BLaER1 treated with 17β-estradiol and CSF1 and Interleukin-3, amounts not matched to agents 10 nM and 100 nM (cell line): ENCODE data around the gene WDPCP.
A peak's percentile ranks its signal among the peaks of the same experiment; 100 is the strongest.

Source experiments
- H3K27ac ChIP-seq, 11 experiments: shearing (Covaris generic); formaldehyde crosslinking; 2 replicates each; pipeline ENCODE4 v1.8.1; 2022
- H3K27me3 ChIP-seq, 11 experiments: shearing (Covaris generic); formaldehyde crosslinking; 2 replicates each; pipeline ENCODE4 v1.8.1; 2022
- H3K36me3 ChIP-seq, 11 experiments: shearing (Covaris generic); formaldehyde crosslinking; 2 replicates each; pipeline ENCODE4 v1.8.1; 2022
- H3K4me1 ChIP-seq, 10 experiments: shearing (Covaris generic); formaldehyde crosslinking; 2 replicates each; pipeline ENCODE4 v1.8.1; 2022
- H3K4me2 ChIP-seq, 11 experiments: shearing (Covaris generic); formaldehyde crosslinking; 2 replicates each; pipeline ENCODE4 v1.8.1; 2022
- H3K4me3 ChIP-seq, 10 experiments: shearing (Covaris generic); formaldehyde crosslinking; 2 replicates each; pipeline ENCODE4 v1.8.1; 2022
- H3K9ac ChIP-seq, 11 experiments: shearing (Covaris generic); formaldehyde crosslinking; 2 replicates each; pipeline ENCODE4 v1.8.1; 2022
- H3K9me3 ChIP-seq, 11 experiments: shearing (Covaris generic); formaldehyde crosslinking; replicated peaks in 1 of 11; 2 replicates each; pipeline ENCODE4 v1.8.1; 2022
- H4K20me1 ChIP-seq, 11 experiments: shearing (Covaris generic); formaldehyde crosslinking; 2 replicates each; pipeline ENCODE4 v1.8.1; 2022
- Cebpa-rat ChIP-seq, 11 experiments: shearing (Covaris generic); IDR thresholded peaks; 2 replicates each; pipeline ENCODE4 v1.8.1; 2022

WDPCP gene

GRCh38 chr2:63465633-63466032 is 122.6 kb downstream of the WDPCP start:
- H3K36me3 ChIP-seq: peaks cover 0 to 41% (median 14%) of the 10 kb centered on the region in 11 experiments; a peak in 12 of 22 replicates
- H3K4me2 ChIP-seq: no peak overlapping the region
- no peaks in the 10 kb centered on the region for H3K27me3 ChIP-seq
- no peak overlapping the region for H3K9ac ChIP-seq
- H3K4me1 ChIP-seq: peaks cover 0 to 11% (median 0%) of the 10 kb centered on the region in 10 experiments; a peak in 6 of 20 replicates
- peaks cover 9 to 43% (median 21%) of the 10 kb centered on the region in 11 experiments; a peak in 20 of 22 replicates for H3K9me3 ChIP-seq
- H4K20me1 ChIP-seq: no peaks in the 10 kb centered on the region
- H3K27ac ChIP-seq: no peak overlapping the region
- no peak overlapping the region for H3K4me3 ChIP-seq
- TF ChIP-seq Cebpa-rat (IDR thresholded peaks at IDR 0.05): no peak

GRCh38 chr2:63463142-63463541 is 125.1 kb downstream of the WDPCP start:
- no peak overlapping the region for H3K27ac ChIP-seq
- TF ChIP-seq Cebpa-rat (IDR thresholded peaks at IDR 0.05): no peak
- no peak overlapping the region for H3K4me3 ChIP-seq
- peaks cover 0 to 11% (median 0%) of the 10 kb centered on the region in 10 experiments; a peak in 6 of 20 replicates for H3K4me1 ChIP-seq
- H3K36me3 ChIP-seq: peaks cover 0 to 45% (median 16%) of the 10 kb centered on the region in 11 experiments; a peak in 12 of 22 replicates
- peaks cover 13 to 44% (median 19%) of the 10 kb centered on the region in 11 experiments; a peak in 20 of 22 replicates for H3K9me3 ChIP-seq
- no peaks in the 10 kb centered on the region for H3K27me3 ChIP-seq
- no peak overlapping the region for H3K9ac ChIP-seq
- peak overlapping the region in 2 of 11 experiments; percentile 10 to 17; a peak in 3 of 22 replicates for H3K4me2 ChIP-seq
- H4K20me1 ChIP-seq: no peaks in the 10 kb centered on the region

- no peak overlapping the region for H3K4me2 ChIP-seq
- H3K9ac ChIP-seq: no peak overlapping the region
- no peaks in the 10 kb centered on the region for H3K27me3 ChIP-seq
- TF ChIP-seq Cebpa-rat (IDR thresholded peaks at IDR 0.05): no peak
- no peaks in the 10 kb centered on the region; a peak in 1 of 22 replicates for H4K20me1 ChIP-seq
- H3K27ac ChIP-seq: no peak overlapping the region
- H3K4me1 ChIP-seq: no peaks in the 10 kb centered on the region
- no peak overlapping the region for H3K4me3 ChIP-seq
- peaks cover 0 to 6% (median 0%) of the 10 kb centered on the region in 11 experiments; a peak in 1 of 22 replicates for H3K36me3 ChIP-seq
- H3K9me3 ChIP-seq: no peaks in the 10 kb centered on the region; a peak in 1 of 22 replicates
Observed at GRCh38 chr2:63446658-63447057, 141.6 kb downstream of the WDPCP start.

- H3K9me3 ChIP-seq: no peaks in the 10 kb centered on the region; a peak in 1 of 22 replicates
- H3K27ac ChIP-seq: no peak overlapping the region
- no peak overlapping the region for H3K4me2 ChIP-seq
- H3K36me3 ChIP-seq: peaks cover 0 to 6% (median 0%) of the 10 kb centered on the region in 11 experiments; a peak in 1 of 22 replicates
- TF ChIP-seq Cebpa-rat (IDR thresholded peaks at IDR 0.05): no peak
- no peaks in the 10 kb centered on the region for H3K27me3 ChIP-seq
- H3K4me1 ChIP-seq: no peaks in the 10 kb centered on the region
- H4K20me1 ChIP-seq: no peaks in the 10 kb centered on the region
- H3K9ac ChIP-seq: no peak overlapping the region
- H3K4me3 ChIP-seq: no peak overlapping the region
Observed at GRCh38 chr2:63444565-63445288, 143.6 kb downstream of the WDPCP start.

GRCh38 chr2:63440612-63441011 is 147.7 kb downstream of the WDPCP start:
- no peak for TF ChIP-seq Cebpa-rat (IDR thresholded peaks at IDR 0.05)
- Histone ChIP-seq H3K4me2 (no peak overlapping the region), H4K20me1 (no peaks in the 10 kb centered on the region), H3K9me3 (no peaks in the 10 kb centered on the region), H3K27me3 (no peaks in the 10 kb centered on the region), H3K36me3 (no peaks in the 10 kb centered on the region), H3K27ac (no peak overlapping the region), H3K4me3 (no peak overlapping the region), H3K9ac (no peak overlapping the region), H3K4me1 (peaks cover 0 to 6% (median 2%) of the 10 kb centered on the region in 10 experiments; a peak in 5 of 20 replicates)

- H4K20me1 ChIP-seq: no peaks in the 10 kb centered on the region
- no peak overlapping the region; a peak in 3 of 22 replicates for H3K4me2 ChIP-seq
- no peak overlapping the region for H3K4me3 ChIP-seq
- H3K9ac ChIP-seq: no peak overlapping the region
- H3K27me3 ChIP-seq: no peaks in the 10 kb centered on the region
- peaks cover 0 to 6% (median 2%) of the 10 kb centered on the region in 10 experiments; a peak in 5 of 20 replicates for H3K4me1 ChIP-seq
- TF ChIP-seq Cebpa-rat (IDR thresholded peaks at IDR 0.05): no peak
- H3K9me3 ChIP-seq: no peaks in the 10 kb centered on the region
- no peaks in the 10 kb centered on the region for H3K36me3 ChIP-seq
- H3K27ac ChIP-seq: no peak overlapping the region
Observed at GRCh38 chr2:63438181-63438580, 150.1 kb downstream of the WDPCP start.

- H3K27ac ChIP-seq: no peak overlapping the region
- no peak overlapping the region for H3K9ac ChIP-seq
Observed at GRCh38 chr2:63436488-63436887, 151.8 kb downstream of the WDPCP start.

GRCh38 chr2:63435070-63435469 is 153.2 kb downstream of the WDPCP start:
- no peak for TF ChIP-seq Cebpa-rat (IDR thresholded peaks at IDR 0.05)
- no peak overlapping the region for H3K9ac ChIP-seq
- no peaks in the 10 kb centered on the region for H3K36me3 ChIP-seq
- H3K27ac ChIP-seq: no peak overlapping the region
- no peak overlapping the region for H3K4me3 ChIP-seq
- H3K9me3 ChIP-seq: no peaks in the 10 kb centered on the region
- H3K4me1 ChIP-seq: peaks cover 0 to 6% (median 2%) of the 10 kb centered on the region in 10 experiments; a peak in 5 of 20 replicates
- H4K20me1 ChIP-seq: no peaks in the 10 kb centered on the region
- no peak overlapping the region for H3K4me2 ChIP-seq
- no peaks in the 10 kb centered on the region for H3K27me3 ChIP-seq

More at GRCh38 chr2:63436488-63436887, 151.8 kb downstream of the WDPCP start:
- Histone ChIP-seq H3K27me3 (no peaks in the 10 kb centered on the region), H3K9me3 (no peaks in the 10 kb centered on the region), H3K4me1 (peaks cover 0 to 6% (median 2%) of the 10 kb centered on the region in 10 experiments; a peak in 5 of 20 replicates), H3K4me2 (no peak overlapping the region), H3K4me3 (no peak overlapping the region), H3K36me3 (no peaks in the 10 kb centered on the region), H4K20me1 (no peaks in the 10 kb centered on the region)
- TF ChIP-seq Cebpa-rat (IDR thresholded peaks at IDR 0.05): no peak

GRCh38 chr2:63434024-63435001 is 154.0 kb downstream of the WDPCP start:
- no peak for TF ChIP-seq Cebpa-rat (IDR thresholded peaks at IDR 0.05)
- H4K20me1 ChIP-seq: no peaks in the 10 kb centered on the region
- peaks cover 0 to 6% (median 2%) of the 10 kb centered on the region in 10 experiments; a peak in 5 of 20 replicates for H3K4me1 ChIP-seq
- H3K27ac ChIP-seq: no peak overlapping the region
- no peaks in the 10 kb centered on the region for H3K27me3 ChIP-seq
- H3K4me3 ChIP-seq: no peak overlapping the region
- no peaks in the 10 kb centered on the region for H3K36me3 ChIP-seq
- H3K9ac ChIP-seq: no peak overlapping the region
- H3K9me3 ChIP-seq: no peaks in the 10 kb centered on the region
- no peak overlapping the region for H3K4me2 ChIP-seq
